MCF 10A (cell line): ENCODE results near the gene COL6A3. TPM values are rescaled to one million over a fixed set of nuclear protein-coding genes. Genes with fewer than 3 reads are reported as not detected.

Experiments used
- BruUV-seq: library from RNA; stranded (reverse); fragments of 400-500 nt; replicated peaks from 2 replicates; lab custom pipeline; 2021; lab: Mats Ljungman, UMichigan
- CTCF ChIA-PET: fragments of 300-600 bp; sonication (Branson Sonifier 250); formaldehyde crosslinking; extraction: SDS; loops from one replicate; lab custom pipeline; 2021; ENCODE audit warnings: antibody characterized with exemption, inconsistent platforms; lab: Yijun Ruan, JAX
- POLR2A ChIA-PET: fragments of 300-600, 350-650 bp; sonication (Branson Sonifier 250); formaldehyde crosslinking; extraction: SDS; loops from one replicate; lab custom pipeline; 2020; ENCODE audit warnings: antibody characterized with exemption, inconsistent platforms; lab: Yijun Ruan, JAX
- DNase-seq: peaks from one replicate; pipeline ENCODE4 v3.0.0-alpha.2; 2018; ENCODE audit not compliant: unreplicated experiment
- H3K27ac Mint-ChIP-seq: one replicate; pipeline ENCODE4 v1.8.0; 2022; ENCODE audit warnings: mild to moderate bottlenecking, low read depth, mixed read lengths; ENCODE audit not compliant: unreplicated experiment
- H3K27me3 Mint-ChIP-seq: one replicate; pipeline ENCODE4 v1.8.0; 2022; ENCODE audit warnings: mixed read lengths; ENCODE audit not compliant: insufficient read depth, unreplicated experiment
- H3K36me3 Mint-ChIP-seq: one replicate; pipeline ENCODE4 v1.8.0; 2022; ENCODE audit warnings: mild to moderate bottlenecking, moderate library complexity, mixed read lengths; ENCODE audit not compliant: insufficient read depth, unreplicated experiment
- H3K4me1 Mint-ChIP-seq: one replicate; pipeline ENCODE4 v1.8.0; 2022; ENCODE audit warnings: mixed read lengths; ENCODE audit not compliant: insufficient read depth, unreplicated experiment
- H3K4me3 Mint-ChIP-seq: one replicate; pipeline ENCODE4 v1.8.0; 2022; ENCODE audit warnings: mild to moderate bottlenecking, moderate library complexity, mixed read lengths; ENCODE audit not compliant: unreplicated experiment
- H3K9me3 Mint-ChIP-seq: one replicate; pipeline ENCODE4 v1.8.0; 2022; ENCODE audit warnings: mixed read lengths; ENCODE audit not compliant: unreplicated experiment
- CTCF ChIP-seq: fragments of 200-600 bp; IDR thresholded peaks from one replicate; pipeline ENCODE4 v1.8.0; 2022; ENCODE audit warnings: antibody characterized with exemption, mild to moderate bottlenecking; ENCODE audit not compliant: unreplicated experiment
- intact Hi-C: fragments of 100-400 bp; cut with micrococcal nuclease; formaldehyde crosslinking; loops from 2 replicates; pipeline ENCODE4 v1.14.1; 2022
- total RNA-seq: library from RNA; stranded (reverse); gene quantifications from 2 replicates; pipeline ENCODE4 v1.2.3, GENCODE V29; 2022

COL6A3 gene
- total RNA-seq, 1 experiment from 2014 or later: 0.19 TPM

GRCh38 chr2:237432484-237433092 is 18.6 kb upstream of the COL6A3 start:
- H3K36me3 Mint-ChIP-seq: no peaks in the 10 kb centered on the region
- DNase-seq: peak; percentile 92
- peaks cover 35% of the 10 kb centered on the region for H3K4me1 Mint-ChIP-seq
- BruUV-seq: no TSS peak
- H3K4me3 Mint-ChIP-seq: peak overlapping the region; percentile 45
- intact Hi-C loops: no loop called here
- no peaks in the 10 kb centered on the region for H3K27me3 Mint-ChIP-seq
- H3K9me3 Mint-ChIP-seq: no peaks in the 10 kb centered on the region
- CTCF ChIA-PET: interaction anchor here (0.6 to 2.4 kb wide), 2 partner anchors 11 to 103 kb away, joined by 3 to 9 read pairs; no protein-coding TSS in a partner anchor
- H3K27ac Mint-ChIP-seq: no peak overlapping the region
- no peak for TF ChIP-seq CTCF
- POLR2A ChIA-PET: no interaction called here

- H3K27ac Mint-ChIP-seq: peak overlapping the region; percentile 55
- ChIA-PET CTCF (interaction anchor here (0.6 to 1.0 kb wide), 3 partner anchors 11 to 762 kb away, joined by 4 to 5 read pairs (median 5); no protein-coding TSS in a partner anchor), POLR2A (no interaction called here)
- intact Hi-C loops: no loop called here
- peaks cover 35% of the 10 kb centered on the region for H3K4me1 Mint-ChIP-seq
- no TSS peak for BruUV-seq
- no peak overlapping the region for H3K4me3 Mint-ChIP-seq
- H3K9me3 Mint-ChIP-seq: no peaks in the 10 kb centered on the region
- H3K36me3 Mint-ChIP-seq: no peaks in the 10 kb centered on the region
- no peaks in the 10 kb centered on the region for H3K27me3 Mint-ChIP-seq
- no peak for TF ChIP-seq CTCF
- no peak for DNase-seq
Observed at GRCh38 chr2:237431837-237432236, 17.9 kb upstream of the COL6A3 start.

- Mint-ChIP-seq H3K27ac (peak overlapping the region; percentile 55), H3K9me3 (no peaks in the 10 kb centered on the region)
Observed at GRCh38 chr2:237431372-237431771, 17.4 kb upstream of the COL6A3 start.

More at GRCh38 chr2:237431372-237431771, 17.4 kb upstream of the COL6A3 start:
- TF ChIP-seq CTCF: no peak
- BruUV-seq: TSS peak; percentile 45
- no peaks in the 10 kb centered on the region for H3K36me3 Mint-ChIP-seq
- intact Hi-C loops: no loop called here
- DNase-seq: peak; percentile 64
- H3K27me3 Mint-ChIP-seq: no peaks in the 10 kb centered on the region
- H3K4me1 Mint-ChIP-seq: peaks cover 35% of the 10 kb centered on the region
- H3K4me3 Mint-ChIP-seq: no peak overlapping the region
- ChIA-PET CTCF (interaction anchor here (0.6 to 1.0 kb wide), 3 partner anchors 11 to 762 kb away, joined by 4 to 5 read pairs (median 5); no protein-coding TSS in a partner anchor), POLR2A (interaction anchor here (0.7 kb wide), 1 partner anchor 12 kb away, joined by 3 read pairs; no protein-coding TSS in a partner anchor)
